NCI-H2029 (cell line): ENCODE data around the gene ZNF175.
"Not testable (repeated sequence)": the region's sequence is repeated elsewhere in the genome, so short reads cannot be mapped to it uniquely, and the experiment has no call there.

Experiments used
- DNase-seq: peaks from one replicate; lab custom pipeline; 2025; lab: John Stamatoyannopoulos, UW

The ZNF175 gene

DNA sequence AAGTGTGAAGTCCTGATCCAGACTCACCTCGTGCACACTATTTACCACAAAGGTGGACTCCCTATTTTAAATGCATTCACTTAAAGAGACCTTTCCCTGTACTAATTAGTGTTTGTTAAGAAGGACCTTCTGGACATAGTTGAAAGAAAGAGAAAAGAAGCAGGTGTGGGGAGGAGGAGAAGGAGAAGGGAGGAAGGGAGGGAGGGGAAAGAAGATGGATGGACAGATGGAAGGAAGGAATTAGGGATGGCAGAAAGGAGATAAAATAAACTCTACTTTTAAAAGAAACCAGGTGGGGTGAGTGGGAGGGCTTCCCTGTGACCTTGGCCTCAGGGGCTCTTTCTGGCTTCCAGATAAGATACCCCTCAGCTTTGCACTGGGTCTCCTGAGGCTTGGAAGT lies 21.4 kb downstream of the ZNF175 start:
- no peak for DNase-seq

DNA sequence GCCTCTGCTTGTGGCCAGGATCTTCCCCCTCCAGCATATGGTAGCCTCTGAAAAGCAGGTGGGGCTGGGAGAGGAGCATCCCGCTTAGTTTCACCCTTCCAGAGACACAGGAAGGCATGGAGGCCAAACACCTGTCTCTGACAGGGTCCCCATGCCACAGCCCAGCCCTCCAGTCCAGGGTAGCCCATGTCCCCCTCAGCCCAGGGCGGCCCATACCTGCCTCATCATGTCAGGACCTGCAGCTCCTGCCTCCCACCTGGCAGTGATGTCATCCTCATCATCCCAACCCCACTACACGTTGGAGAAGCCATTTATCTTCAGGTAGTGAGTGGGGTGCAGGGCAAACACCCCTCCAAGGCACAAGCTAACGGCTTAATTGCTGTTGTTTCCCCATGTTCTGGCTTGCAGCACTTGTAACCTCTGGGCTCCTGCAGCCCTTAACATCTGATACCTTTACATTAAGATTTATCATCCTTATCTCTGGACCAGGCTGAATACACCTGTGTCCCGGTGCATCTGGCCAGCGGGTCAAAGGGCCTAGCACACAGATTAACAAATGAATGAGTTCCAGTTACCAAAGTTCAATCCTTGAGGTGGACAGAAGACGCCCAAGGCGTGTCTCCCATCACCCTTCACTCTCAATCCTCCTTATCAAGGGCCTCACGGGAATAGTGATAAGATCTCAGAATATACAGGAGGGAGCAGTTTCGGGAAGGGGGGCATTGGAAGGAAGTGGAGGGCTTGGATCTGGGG lies 22.2 kb downstream of the ZNF175 start:
- no peak for DNase-seq

DNA sequence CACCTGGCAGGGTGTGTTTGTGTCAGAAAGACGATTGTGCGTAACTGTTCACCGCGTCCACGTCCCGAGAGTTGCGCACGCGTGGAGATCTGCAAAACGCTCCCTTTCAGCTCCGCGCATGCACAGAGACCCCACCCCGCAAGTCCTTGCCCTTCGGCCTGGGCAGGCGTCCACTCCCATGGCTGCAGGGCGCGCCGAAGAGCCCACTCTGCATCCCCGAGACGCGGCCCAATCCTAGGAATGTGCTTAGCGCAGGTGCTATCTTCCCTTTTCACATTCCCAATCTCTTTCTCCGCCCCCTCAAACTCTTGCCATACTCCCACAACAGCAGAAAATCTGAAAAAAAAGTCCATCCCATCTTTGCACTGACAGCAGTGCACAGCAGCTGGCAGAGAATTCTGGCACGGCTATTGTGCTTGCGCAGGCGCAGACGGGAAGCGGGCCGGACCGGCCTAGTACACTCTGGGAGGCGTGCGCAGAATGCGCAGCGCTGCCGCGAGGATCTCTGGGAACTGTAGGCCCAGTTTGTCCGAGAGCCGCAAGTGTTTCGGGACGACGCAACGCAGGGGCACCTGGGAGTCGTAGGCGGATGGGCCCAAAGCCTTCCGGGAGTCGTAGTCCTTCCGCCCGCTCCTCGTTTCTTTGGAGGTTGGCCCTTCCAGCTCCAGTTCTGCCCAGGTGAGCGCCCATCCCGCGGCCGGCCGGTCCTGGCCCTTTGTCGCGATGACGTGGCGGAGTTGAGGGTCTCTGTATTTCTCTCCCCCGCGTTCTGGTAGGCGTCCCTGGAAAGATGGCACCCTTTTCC lies 23.1 kb downstream of the ZNF175 start:
- peak; percentile 90 for DNase-seq

DNA sequence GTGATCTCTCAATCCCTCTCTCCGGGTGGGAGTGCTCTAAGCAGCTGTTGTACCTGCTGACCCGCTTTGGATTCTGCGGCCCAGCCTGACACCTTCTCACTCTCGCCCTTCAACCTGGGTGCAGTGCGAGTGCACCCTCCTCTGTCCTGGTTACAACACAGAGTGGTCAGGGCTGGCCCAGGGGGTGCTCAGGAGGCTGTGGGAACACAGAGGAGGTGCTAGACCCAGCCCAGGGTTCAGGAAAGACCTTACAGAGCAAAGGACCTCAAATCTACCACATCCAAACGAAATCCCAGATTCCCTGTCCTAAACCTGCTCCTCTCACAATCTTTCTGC lies 23.7 kb downstream of the ZNF175 start:
- no peak for DNase-seq

DNA sequence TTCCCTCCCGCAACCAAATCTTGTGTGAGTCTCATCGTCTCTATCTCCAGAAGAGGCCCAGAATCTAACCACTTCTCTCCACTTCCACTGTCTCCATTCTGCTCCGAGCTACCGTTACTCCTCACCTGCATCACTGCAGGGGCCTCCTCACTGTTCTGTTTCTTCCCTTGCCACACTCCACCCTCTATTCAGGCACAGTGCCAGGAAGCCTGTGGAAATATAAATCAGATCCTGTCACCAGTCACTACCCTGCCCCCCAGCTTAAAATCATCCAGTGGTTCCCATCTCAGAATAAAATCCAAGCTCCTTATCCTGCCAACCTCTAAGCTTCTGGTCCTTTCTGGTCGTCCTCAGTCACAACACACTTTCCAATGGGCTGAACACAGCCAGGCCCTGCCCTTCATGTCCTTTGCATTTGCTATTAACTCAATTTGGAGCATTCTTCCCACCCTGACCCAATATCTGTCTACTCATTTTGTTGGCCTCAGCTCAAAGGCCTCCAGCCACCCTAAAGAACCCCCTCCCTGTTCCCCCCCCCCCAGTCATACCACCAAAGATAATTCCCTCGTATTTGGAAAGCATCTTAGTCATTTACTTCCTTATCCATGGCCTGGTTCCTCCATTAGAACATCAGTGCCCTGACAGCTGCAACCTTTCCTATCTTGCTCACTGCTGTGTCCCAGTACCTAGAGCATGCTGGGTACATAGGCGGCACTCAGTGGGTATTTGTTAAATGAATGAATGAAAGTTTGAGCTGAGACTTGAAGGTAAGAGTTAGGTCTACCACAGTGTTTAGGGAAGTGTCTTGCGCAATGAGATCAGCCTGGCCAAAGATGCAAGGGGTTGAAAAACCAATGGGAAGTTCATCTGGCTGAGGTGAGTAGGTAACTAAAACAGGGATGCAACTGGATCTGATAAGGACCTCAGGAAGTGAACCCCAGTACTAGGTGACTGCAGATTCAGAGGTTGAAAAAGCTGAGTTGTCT lies 24.4 kb downstream of the ZNF175 start:
- DNase-seq, result no peak

DNA sequence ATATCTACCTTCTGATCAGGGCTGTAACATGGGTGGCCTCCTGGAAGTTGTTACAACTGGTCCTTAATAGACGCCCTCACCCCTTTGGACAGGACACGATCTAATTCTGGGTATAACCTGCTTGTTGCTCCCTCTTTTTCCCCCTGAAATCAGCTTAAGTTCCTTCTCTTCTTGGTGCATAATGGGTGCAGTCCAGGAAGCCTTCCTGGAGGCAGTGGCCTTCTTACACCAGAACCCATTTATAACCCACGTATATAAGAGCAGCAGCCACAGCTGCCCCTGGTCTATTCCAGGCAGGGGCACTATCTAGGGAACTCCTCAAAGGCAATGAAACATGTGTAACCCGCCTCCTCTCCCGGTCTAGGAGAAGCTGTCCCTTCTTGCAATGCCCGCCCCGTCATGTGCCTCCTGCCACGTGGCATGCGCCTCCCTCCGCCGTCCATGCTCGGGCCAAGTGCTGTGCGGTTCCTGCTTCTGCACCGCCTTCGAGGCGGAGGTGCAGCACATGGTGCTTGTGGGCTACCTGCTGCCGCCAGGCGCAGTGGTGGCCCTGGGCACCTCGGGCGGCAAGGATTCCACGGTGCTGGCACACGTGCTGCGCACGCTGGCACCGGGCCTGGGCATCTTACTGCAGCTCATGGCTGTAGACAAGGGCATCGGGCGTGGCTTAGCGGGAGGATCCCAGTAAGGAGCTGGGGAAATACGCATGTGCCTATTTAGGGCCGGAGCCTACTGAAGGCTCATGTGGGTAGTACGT lies 27.3 kb downstream of the ZNF175 start:
- no peak for DNase-seq

DNA sequence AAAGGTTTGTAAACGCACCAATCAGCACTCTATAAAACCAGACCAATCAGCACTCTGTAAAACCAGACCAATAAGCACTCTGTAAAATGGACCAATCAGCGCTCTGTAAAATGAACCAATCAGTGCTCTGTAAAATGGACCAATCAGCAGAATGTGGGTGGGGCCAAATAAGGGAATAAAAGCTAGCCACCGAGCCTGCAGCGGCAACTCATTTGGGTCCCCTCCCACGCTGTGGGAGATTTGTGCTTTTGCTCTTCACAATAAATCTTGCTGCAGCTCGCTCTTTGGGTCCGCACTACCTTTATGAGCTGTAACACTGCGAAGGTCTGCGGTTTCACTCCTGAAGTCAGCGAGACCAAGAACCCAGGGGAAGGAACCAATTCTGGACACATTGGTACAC lies 28.0 kb downstream of the ZNF175 start:
- DNase-seq, result no peak

DNA sequence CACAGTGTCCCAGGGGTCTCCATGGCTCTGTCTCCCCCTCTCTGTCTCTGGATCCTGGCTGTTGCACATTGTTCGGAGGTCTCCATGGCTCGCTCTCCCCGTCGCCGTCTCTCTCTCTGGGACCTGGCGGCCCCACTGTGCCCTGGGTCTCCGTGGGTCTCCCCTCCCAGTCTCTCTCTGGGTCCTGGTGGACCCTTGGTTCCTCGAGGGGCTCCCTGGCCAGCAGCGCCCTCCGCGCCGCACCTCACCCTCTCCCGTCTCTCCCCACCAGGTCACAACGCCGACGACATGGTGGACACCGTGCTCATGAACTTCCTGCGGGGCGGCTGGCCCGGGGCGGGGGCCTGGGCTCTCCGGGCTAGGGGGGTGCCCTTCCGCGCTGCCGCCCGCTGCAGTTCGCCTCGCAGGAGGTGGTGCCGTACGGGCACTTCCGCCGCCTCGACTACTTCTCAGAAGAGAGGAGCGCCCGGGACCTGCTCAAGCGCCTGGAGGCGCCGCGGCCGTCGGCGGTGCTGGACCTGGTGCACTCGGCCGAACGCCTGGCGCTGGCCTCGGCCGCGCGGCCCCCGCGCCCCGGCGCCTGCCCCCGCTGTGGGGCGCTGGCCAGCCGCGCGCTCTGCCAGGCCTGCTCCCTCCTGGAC lies 30.0 kb downstream of the ZNF175 start:
- DNase-seq, result no peak

DNA sequence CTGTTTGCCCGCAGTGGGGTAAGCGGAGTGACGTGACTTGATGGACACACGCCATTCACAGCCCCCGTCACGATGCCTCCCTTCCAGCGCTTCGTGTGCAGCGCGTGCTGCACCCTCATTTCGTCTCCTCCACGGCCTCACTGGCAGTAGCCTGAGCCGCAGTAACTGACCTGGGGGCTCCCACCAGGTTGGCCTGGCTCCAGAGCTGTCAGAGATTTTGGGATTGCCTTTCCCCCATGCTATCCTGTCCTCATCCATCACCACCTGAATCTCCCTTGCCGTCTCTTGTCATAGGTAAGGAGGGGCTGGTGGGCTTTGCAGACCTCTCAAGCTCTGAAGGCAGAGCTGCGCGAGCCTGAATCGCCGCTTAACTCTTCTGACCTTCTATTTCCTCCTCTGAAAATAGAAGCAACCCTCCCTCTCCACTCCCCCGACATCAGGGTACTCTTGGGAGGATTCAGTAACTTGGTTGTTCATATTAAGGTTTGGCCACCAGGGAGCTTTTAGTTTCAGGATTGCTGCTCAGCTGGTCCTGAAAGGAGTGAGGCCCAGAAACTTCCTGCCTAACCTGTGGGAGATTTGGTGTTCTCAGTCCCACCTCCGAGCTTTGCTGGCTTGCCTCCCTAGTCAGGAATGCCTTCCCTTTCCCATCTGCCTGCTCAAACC lies 31.2 kb downstream of the ZNF175 start:
- DNase-seq, result no peak

DNA sequence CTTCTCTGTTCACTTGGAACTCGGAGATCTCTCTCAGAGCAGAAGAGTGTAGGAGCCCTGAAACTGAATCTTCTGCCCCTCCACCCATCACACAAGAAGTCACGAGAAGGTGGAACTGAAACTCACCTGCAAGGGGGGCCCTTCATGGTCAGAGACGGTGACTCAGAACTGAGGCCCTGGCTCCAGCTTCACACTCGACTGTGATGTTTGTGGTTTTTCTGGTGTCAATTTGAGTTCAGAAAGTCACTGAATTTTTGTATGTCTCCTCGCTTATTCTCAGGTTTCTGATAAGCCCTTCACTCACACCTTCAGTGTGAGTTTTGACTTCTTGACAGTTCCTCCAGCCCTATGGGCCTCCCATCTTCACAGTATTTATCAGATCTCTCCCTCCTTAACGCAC lies 36.0 kb downstream of the ZNF175 start:
- no peak for DNase-seq

DNA sequence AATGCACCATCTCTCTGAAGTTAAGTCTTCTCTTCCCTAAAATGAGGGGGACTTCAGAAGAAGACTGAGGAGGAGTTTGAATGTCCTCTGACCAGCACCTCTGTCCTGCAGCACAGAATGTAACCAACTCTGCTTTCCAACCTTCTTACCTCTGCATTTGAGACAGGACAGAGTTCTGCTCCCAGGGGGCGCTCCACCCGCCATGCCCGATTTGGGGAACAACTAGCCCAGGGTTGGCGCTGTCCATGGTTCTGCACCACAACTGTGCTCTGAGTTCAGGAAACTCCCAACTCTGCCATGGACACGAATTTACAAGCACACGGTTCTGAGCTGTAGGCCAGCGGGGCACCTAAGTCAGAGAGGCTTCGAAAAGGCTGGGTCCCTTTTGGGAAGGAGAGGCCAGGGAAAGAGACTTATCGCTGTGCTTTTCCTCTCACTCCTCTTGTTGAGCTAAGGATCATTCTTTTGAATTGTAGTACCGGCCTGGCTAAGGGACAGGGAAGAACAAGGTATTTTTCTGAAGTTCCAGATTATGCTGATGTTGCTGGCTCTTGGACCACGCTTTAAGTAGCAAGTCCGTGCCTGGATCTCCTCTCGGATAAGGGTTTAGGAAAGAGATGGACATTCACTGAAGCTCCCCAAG lies 37.0 kb downstream of the ZNF175 start:
- no peak for DNase-seq

DNA sequence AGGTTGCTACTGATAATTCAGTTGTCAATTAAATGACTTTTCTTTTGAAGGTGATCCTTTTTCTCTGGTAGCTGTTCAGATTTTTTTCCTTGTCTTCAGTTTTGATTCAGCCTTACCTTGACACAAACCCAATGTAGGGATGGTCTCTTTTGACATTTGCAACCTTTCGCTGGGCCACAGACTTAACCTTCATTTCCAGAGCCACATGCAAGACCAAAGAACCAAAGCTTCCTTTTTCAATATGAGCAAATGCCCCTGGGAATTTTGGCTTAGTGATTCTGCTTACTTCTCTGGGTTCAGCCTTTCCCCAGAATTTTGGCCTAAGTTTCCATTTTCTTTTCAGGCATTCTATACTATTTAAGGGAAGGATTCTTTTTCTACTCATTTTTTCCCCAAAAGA lies 39.5 kb downstream of the ZNF175 start:
- no peak for DNase-seq

DNA sequence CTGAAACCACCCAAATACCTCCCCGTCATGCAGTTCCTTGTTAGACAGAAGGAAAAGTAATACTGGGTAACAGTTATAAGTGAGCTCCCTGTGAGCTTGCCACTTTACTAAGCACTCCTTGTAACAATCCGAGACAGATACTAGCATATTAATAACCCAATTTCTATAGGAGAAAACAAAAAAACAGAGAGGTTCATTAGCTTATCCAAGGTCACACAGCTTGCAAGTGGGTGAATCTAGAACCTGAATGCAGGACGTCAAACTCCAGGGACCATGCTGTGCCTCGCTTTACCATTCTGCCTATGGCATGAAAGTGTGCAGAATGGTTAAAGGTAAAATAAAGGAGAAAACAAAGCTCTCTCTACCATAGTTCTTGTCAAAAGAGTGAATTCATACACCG lies 43.7 kb downstream of the ZNF175 start:
- DNase-seq, result no peak

DNA sequence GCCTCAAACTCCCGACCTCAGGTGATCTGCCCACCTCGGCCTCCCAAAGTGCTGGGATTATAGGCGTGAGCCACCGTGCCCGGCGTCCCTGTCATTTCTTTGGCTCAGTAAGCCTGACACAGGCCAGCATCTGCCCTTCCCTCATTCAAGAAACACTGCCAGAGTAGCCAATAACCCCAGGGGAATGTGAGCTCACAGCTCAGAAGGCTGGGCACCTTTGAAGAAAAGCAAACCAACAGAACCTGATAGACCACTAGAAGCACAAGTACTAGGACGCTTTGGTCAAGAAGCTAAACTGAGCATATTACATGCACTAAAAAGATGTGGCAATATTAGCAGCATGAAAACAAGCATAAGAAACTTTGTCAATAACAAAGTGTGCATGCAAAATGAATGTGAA lies 44.9 kb downstream of the ZNF175 start:
- DNase-seq, result no peak

DNA sequence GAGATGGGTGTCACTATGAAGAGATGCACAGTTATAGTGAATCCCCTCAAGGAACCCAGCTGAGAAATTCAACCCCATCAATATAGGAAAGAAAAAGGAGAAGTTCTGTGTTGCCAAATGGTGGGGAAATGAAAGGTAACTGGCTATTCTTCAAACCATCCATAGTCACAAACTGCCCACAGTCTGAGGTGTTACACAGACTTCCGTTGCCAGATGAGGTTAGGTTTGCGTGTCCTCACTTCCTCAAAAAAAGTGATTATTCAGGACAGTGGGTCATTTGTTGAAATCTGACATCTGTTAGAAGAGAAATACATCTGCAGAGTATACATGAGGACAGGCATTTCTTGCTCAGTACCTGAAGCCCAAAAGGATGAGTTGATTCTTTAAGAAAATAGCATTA lies 50.1 kb downstream of the ZNF175 start:
- DNase-seq, result no peak

DNA sequence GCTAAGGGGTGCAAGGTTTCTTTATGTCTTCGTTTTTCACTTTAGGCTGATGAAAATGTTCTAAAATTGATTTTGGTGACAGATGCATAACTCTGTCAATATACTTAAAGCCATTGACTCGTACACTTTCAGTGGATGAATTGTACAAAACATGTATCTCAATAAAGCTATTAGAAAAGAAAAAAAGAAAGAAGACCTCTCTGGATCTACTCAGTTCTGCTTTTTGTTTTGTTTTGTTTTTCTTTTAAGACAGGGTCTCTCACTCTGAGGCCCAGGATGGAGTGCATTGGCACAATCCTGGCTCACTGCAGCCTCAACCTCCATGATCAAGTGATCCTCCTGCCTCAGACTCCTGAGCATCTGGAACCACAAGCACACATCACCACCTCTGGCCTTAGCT lies 55.6 kb downstream of the ZNF175 start:
- no peak for DNase-seq

DNA sequence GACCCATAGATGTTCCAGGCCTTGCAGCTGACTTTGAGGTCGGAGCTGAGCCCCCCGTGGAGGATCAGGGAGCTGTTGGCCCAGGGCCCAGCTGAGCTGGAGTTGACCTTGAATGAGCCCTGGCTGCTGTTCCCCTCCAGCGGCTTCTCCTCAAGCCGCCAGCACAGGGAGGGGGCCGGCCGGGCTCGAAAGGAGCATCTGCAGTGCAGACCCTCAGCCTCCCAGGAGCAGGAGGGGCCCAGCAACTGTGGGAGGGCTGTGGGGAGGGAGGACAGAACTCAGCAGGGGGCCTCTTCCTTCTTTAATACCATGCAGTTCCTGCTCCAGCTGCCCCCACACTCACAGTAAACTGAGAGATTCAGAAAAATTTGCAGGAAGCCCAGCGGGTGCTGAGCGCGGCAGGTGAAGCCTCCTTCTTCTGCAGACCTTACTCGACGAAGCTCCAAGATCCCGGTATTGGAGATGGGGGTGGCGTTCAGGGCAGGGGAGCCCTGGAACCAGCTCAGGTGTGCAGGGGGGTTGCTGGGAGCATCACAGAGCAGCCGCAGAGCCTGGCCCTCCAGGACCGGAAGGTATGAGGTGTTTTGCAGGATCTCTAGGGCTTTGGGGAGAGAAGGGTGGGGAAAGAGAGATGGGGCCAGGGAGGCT lies 56.5 kb downstream of the ZNF175 start:
- no peak for DNase-seq

DNA sequence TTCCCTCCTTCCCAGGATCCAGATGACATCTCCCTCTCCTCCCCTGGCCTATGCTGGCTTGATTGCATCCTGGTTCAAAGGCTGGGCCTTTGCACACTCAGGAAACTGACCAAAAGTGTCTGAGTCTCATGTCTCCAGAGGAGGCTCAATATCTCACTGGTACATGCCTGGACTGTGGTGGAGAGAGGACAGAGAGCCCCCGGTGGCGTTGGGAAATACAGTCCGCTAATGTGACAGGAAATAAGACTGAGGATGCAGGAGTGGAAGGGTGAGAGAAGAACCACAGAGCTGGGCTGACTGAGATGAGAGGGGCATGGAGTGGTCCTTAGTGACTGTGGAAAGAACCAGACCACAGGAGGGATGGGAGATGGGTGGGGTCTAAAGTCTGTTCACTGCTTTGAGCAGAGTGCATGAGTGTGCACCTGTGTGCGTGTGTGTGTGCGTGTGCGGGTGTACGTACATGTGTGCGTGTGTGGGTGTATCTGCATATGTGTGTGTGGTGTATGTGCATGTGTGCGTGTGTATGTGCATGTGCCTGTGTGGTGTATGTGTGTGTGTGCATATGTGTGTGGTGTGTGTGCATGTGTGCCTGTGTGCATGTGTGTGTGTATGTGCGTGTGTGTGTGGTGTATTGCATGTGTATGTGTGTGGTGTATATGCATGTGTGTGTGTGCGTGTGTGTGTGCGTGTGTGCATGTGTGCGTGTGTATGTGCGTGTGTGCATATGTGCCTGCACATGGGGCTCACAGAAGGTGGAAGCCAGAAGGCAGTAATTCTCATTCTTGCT lies 57.3 kb downstream of the ZNF175 start:
- no peak for DNase-seq

DNA sequence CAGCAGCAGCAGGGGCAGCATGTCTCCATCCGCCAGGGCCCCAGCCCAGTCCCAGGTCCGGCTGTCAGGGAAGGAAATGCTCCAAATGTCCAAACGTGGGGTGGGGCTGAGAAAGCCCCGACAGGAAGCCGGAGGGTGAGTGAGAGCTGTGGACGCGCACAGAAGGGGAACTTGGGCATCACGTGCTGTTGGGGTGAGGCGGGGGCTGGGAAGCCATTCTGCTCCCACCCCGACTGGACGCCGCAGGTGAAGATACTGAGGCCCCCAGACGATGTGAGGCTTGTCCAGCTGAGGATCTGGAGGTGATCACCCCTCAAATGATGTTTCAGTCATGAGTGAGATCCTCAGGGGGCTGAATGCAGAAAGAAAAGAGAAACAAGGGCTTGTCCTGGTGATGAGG lies 59.2 kb downstream of the ZNF175 start, which contains the start of gene SIGLEC5:
TSS of gene SIGLEC5 (minus strand) at position 87 of the 400 bp plus-strand sequence. CDS start at position 21, 66 bp downstream.
- not testable (repeated sequence) for DNase-seq
